Neural cell (in vitro differentiated cells): ENCODE data around the gene CAP2. TPM values are rescaled to one million over a fixed set of nuclear protein-coding genes. Genes with fewer than 3 reads are reported as not detected.

ENCODE experiments used
- H2AFZ ChIP-seq: fragments of 200-600, 300-800 bp; sonication (generic), shearing (Covaris generic); 2 replicates; pipeline ENCODE4 v1.6.0; 2014; ENCODE audit warnings: low read depth, mild to moderate bottlenecking, antibody characterized with exemption, low read length, moderate library complexity
- H3F3A ChIP-seq: fragments of 200-600 bp; shearing (Covaris generic); 2 replicates; pipeline ENCODE4 v1.6.1; 2016; ENCODE audit warnings: mild to moderate bottlenecking, moderate library complexity, mixed read lengths, antibody characterized with exemption, low read length; ENCODE audit not compliant: insufficient read depth, poor library complexity, severe bottlenecking
- H3K27ac ChIP-seq: fragments of 200-600, 300-800 bp; sonication (generic), shearing (Covaris generic); 2 replicates; pipeline ENCODE4 v1.5.1; 2014; ENCODE audit warnings: mild to moderate bottlenecking, low read length, moderate library complexity
- H3K27me3 ChIP-seq: fragments of 300-800, 200-600 bp; sonication (generic), shearing (Covaris generic); 2 replicates; pipeline ENCODE4 v1.6.0; 2014; ENCODE audit warnings: mild to moderate bottlenecking, low read depth, low read length, moderate library complexity; ENCODE audit not compliant: insufficient read depth
- H3K36me3 ChIP-seq: fragments of 300-800, 200-600 bp; sonication (generic), shearing (Covaris generic); 2 replicates; pipeline ENCODE4 v1.5.1; 2014; ENCODE audit warnings: mild to moderate bottlenecking, antibody characterized with exemption, low read length, moderate library complexity; ENCODE audit not compliant: insufficient read depth
- H3K4me2 ChIP-seq: fragments of 300-800, 200-600 bp; sonication (generic), shearing (Covaris generic); 2 replicates; pipeline ENCODE4 v1.6.0; 2014; ENCODE audit warnings: mild to moderate bottlenecking, low read length
- H3K4me3 ChIP-seq: fragments of 300-800, 200-600 bp; sonication (generic), shearing (Covaris generic); 2 replicates; pipeline ENCODE4 v1.5.1; 2014; ENCODE audit warnings: mild to moderate bottlenecking, low read length, moderate library complexity
- H3K79me2 ChIP-seq: fragments of 200-600 bp; shearing (Covaris generic); replicated peaks from 2 replicates; pipeline ENCODE4 v1.6.0; 2014; ENCODE audit warnings: mild to moderate bottlenecking, low read length, moderate library complexity; ENCODE audit not compliant: insufficient read depth
- H3K9ac ChIP-seq: fragments of 300-800, 200-600 bp; sonication (generic), shearing (Covaris generic); 2 replicates; pipeline ENCODE4 v1.6.1; 2016; ENCODE audit warnings: mild to moderate bottlenecking, low read length, mixed read lengths
- H3K9me2 ChIP-seq: fragments of 200-600 bp; shearing (Covaris generic); 2 replicates; pipeline ENCODE4 v1.6.1; 2016; ENCODE audit warnings: mild to moderate bottlenecking, low read length, mixed read lengths; ENCODE audit not compliant: insufficient read depth
- H3K9me3 ChIP-seq: fragments of 200-600, 300-800 bp; sonication (generic), shearing (Covaris generic); 2 replicates; pipeline ENCODE4 v1.6.1; 2016; ENCODE audit warnings: mild to moderate bottlenecking, mixed run types, low read length, moderate library complexity, mixed read lengths
- H4K20me1 ChIP-seq: fragments of 200-600 bp; shearing (Covaris generic); 2 replicates; pipeline ENCODE4 v1.6.1; 2016; ENCODE audit warnings: mild to moderate bottlenecking, mixed run types; ENCODE audit not compliant: insufficient read depth
- EP300 ChIP-seq: fragments of 450-650 bp; conservative IDR thresholded peaks from 2 replicates; pipeline ENCODE4 v1.6.1; 2014; ENCODE audit warnings: antibody characterized with exemption, mild to moderate bottlenecking, moderate library complexity; ENCODE audit not compliant: poor library complexity, severe bottlenecking
- POLR2AphosphoS5 ChIP-seq: IDR thresholded peaks from 2 replicates; pipeline ENCODE4 v1.6.1; 2012
- RAD21 ChIP-seq: fragments of 450-650 bp; conservative IDR thresholded peaks from 2 replicates; pipeline ENCODE4 v1.6.1; 2014; ENCODE audit warnings: antibody characterized with exemption, mild to moderate bottlenecking, moderate library complexity
- REST ChIP-seq: IDR thresholded peaks from 2 replicates; pipeline ENCODE4 v1.6.1; 2012; ENCODE audit warnings: borderline replicate concordance
- TAF1 ChIP-seq: IDR thresholded peaks from 2 replicates; pipeline ENCODE4 v1.6.1; 2012; ENCODE audit warnings: low read depth
- polyA plus RNA-seq: library from polyadenylated mRNA; depleted of rRNA; stranded (reverse); fragments of >200 nt; gene quantifications from 2 replicates; pipeline ENCODE4 v1.2.3, GENCODE V29; 2014
- small RNA-seq, 3 experiments: library from RNA; depleted of rRNA; stranded (forward); fragments of <200 nt; gene quantifications; one replicate each; pipeline ENCODE3, GENCODE V24; 2012

CAP2 gene
- polyA plus RNA-seq, 1 donor from 2014 or later: 13.4 TPM

- H3K79me2 ChIP-seq: peaks cover 18% of the 10 kb centered on the region
- no peaks in the 10 kb centered on the region for H4K20me1 ChIP-seq
- H3K27ac ChIP-seq: no peak overlapping the region
- no peaks in the 10 kb centered on the region for H3K27me3 ChIP-seq
- H3K36me3 ChIP-seq: no peaks in the 10 kb centered on the region
- H3F3A ChIP-seq: no peaks in the 10 kb centered on the region
- no peak overlapping the region for H3K9ac ChIP-seq
- H3K9me2 ChIP-seq: no peaks in the 10 kb centered on the region
- TF ChIP-seq RAD21 (no peak), POLR2AphosphoS5 (no peak), REST (no peak), TAF1 (no peak), EP300 (no peak)
- H3K4me2 ChIP-seq: no peak overlapping the region
- H3K9me3 ChIP-seq: no peaks in the 10 kb centered on the region
- no peak overlapping the region for H2AFZ ChIP-seq
- H3K4me3 ChIP-seq: no peak overlapping the region
These were observed 213.2 kb downstream of the CAP2 start for GRCh38 chr6:17606606-17607005.

Small RNA genes within 50 kb of the gene (small RNA-seq; reads per million reads assigned to genes)
- gene SUMO2P13: 0 reads per million in 3 experiments

Other genes starting within 250 kb of the CAP2 start
- gene RBM24, start 112.2 kb upstream of the CAP2 start, polyA plus RNA-seq: 3.4 and 4.9 TPM in 2 replicates
- gene FAM8A1, start 206.7 kb downstream of the CAP2 start, polyA plus RNA-seq: 48.0 and 50.4 TPM in 2 replicates